Hepatocyte (in vitro differentiated cells): ENCODE results near the gene MAP4. TPM values are rescaled to one million over a fixed set of nuclear protein-coding genes. Genes with fewer than 3 reads are reported as not detected.

Experiments used
- DNase-seq: peaks from one replicate; pipeline ENCODE4 v3.0.0-alpha.2; 2016; ENCODE audit warnings: low spot score
- H2AFZ ChIP-seq: fragments of 200-600 bp; sonication (generic); 2 replicates; pipeline ENCODE4 v1.6.0; 2016; ENCODE audit warnings: antibody characterized with exemption, mild to moderate bottlenecking
- H3K27ac ChIP-seq: fragments of 200-600 bp; sonication (generic); 2 replicates; pipeline ENCODE4 v1.5.1; 2016; ENCODE audit warnings: mild to moderate bottlenecking
- H3K27me3 ChIP-seq: fragments of 200-600 bp; sonication (generic); 2 replicates; pipeline ENCODE4 v1.6.1; 2016
- H3K36me3 ChIP-seq: fragments of 200-600 bp; sonication (generic); replicated peaks from 2 replicates; pipeline ENCODE4 v1.5.1; 2016; ENCODE audit warnings: low read depth; ENCODE audit not compliant: insufficient read depth
- H3K4me1 ChIP-seq: fragments of 200-600 bp; sonication (generic); 2 replicates; pipeline ENCODE4 v1.5.1; 2016; ENCODE audit warnings: mild to moderate bottlenecking, moderate library complexity; ENCODE audit not compliant: insufficient read depth
- H3K4me2 ChIP-seq: fragments of 200-600 bp; sonication (generic); 2 replicates; pipeline ENCODE4 v1.6.0; 2016
- H3K4me3 ChIP-seq: fragments of 200-600 bp; sonication (generic); 2 replicates; pipeline ENCODE4 v1.5.1; 2016; ENCODE audit warnings: mild to moderate bottlenecking
- H3K79me2 ChIP-seq: fragments of 200-600 bp; sonication (generic); 2 replicates; pipeline ENCODE4 v1.6.0; 2017; ENCODE audit warnings: mild to moderate bottlenecking
- H3K9me2 ChIP-seq: fragments of 200-600 bp; sonication (generic); replicated peaks from 2 replicates; pipeline ENCODE4 v1.6.0; 2017; ENCODE audit warnings: mild to moderate bottlenecking; ENCODE audit not compliant: insufficient read depth
- H3K9me3 ChIP-seq: fragments of 200-600 bp; sonication (generic); 2 replicates; pipeline ENCODE4 v1.5.1; 2016; ENCODE audit warnings: low read depth, mild to moderate bottlenecking
- H4K20me1 ChIP-seq: fragments of 200-600 bp; sonication (generic); 2 replicates; pipeline ENCODE4 v1.6.0; 2016; ENCODE audit warnings: mild to moderate bottlenecking; ENCODE audit not compliant: insufficient read depth, poor library complexity, severe bottlenecking
- EZH2 ChIP-seq: fragments of 200-600 bp; sonication (generic); IDR thresholded peaks from 2 replicates; pipeline ENCODE4 v1.6.1; 2016; ENCODE audit warnings: antibody characterized with exemption, mild to moderate bottlenecking, borderline replicate concordance
- EZH2phosphoT487 ChIP-seq: fragments of 200-600 bp; sonication (generic); IDR thresholded peaks from one replicate; pipeline ENCODE4 v1.6.1; 2018; ENCODE audit warnings: antibody characterized with exemption, mild to moderate bottlenecking, low read depth, moderate library complexity; ENCODE audit not compliant: unreplicated experiment, severe bottlenecking
- WGBS: methylation state at CpG from one replicate; pipeline ENCODE4 v1.1.6; 2016; ENCODE audit warnings: low lambda C conversion rate; ENCODE audit errors: missing lambda C conversion rate; 5-methylcytosine and 5-hydroxymethylcytosine counted together
- polyA plus RNA-seq: library from polyadenylated mRNA; unstranded; fragments of >200 nt; fragmentation: Nextera tagmentation; extraction: Ambion mirVana; gene quantifications from 2 replicates; pipeline ENCODE4 v1.2.1, GENCODE V29; 2016
- total RNA-seq: library from RNA; depleted of rRNA; stranded (reverse); fragments of >200 nt; gene quantifications from 2 replicates; pipeline ENCODE4 v1.2.3, GENCODE V29; 2014
- TF ChIP-seq, protein P1 (sequence below): fragments of 200-600 bp; sonication (generic); IDR thresholded peaks from 2 replicates; pipeline ENCODE4 v1.5.1; 2016; ENCODE audit warnings: antibody characterized with exemption, mild to moderate bottlenecking; ENCODE audit not compliant: poor library complexity

The MAP4 gene
- total and polyA plus RNA-seq, 2 experiments from 2014 or later, result 85.5 to 91.3 TPM

- Histone ChIP-seq H3K79me2 (no peaks in the 10 kb centered on the region), H2AFZ (no peak overlapping the region), H3K27ac (no peak overlapping the region), H3K36me3 (no peaks in the 10 kb centered on the region), H3K4me2 (no peak overlapping the region), H3K9me2 (no peaks in the 10 kb centered on the region), H4K20me1 (peaks cover 3% of the 10 kb centered on the region), H3K4me3 (no peak overlapping the region), H3K9me3 (no peaks in the 10 kb centered on the region), H3K4me1 (no peaks in the 10 kb centered on the region), H3K27me3 (no peaks in the 10 kb centered on the region)
- TF ChIP-seq, protein P1, sequence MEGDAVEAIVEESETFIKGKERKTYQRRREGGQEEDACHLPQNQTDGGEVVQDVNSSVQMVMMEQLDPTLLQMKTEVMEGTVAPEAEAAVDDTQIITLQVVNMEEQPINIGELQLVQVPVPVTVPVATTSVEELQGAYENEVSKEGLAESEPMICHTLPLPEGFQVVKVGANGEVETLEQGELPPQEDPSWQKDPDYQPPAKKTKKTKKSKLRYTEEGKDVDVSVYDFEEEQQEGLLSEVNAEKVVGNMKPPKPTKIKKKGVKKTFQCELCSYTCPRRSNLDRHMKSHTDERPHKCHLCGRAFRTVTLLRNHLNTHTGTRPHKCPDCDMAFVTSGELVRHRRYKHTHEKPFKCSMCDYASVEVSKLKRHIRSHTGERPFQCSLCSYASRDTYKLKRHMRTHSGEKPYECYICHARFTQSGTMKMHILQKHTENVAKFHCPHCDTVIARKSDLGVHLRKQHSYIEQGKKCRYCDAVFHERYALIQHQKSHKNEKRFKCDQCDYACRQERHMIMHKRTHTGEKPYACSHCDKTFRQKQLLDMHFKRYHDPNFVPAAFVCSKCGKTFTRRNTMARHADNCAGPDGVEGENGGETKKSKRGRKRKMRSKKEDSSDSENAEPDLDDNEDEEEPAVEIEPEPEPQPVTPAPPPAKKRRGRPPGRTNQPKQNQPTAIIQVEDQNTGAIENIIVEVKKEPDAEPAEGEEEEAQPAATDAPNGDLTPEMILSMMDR, result no peak
- TF ChIP-seq EZH2, result no peak
- no peak for TF ChIP-seq EZH2phosphoT487
- no peak for DNase-seq
- WGBS, result 95% methylated on average over 22 of the region's 23 CpGs
These were observed 168.3 kb downstream of the MAP4 start for GRCh38 chr3:47847801-47848518.

GRCh38 chr3:47847260-47847659, 169.0 kb downstream of the MAP4 start:
- no peak overlapping the region for H3K4me2 ChIP-seq
- no peaks in the 10 kb centered on the region for H3K9me2 ChIP-seq
- TF ChIP-seq, protein P1, result no peak
- no peak for TF ChIP-seq EZH2phosphoT487
- TF ChIP-seq EZH2, result no peak
- no peak overlapping the region for H3K4me3 ChIP-seq
- no peaks in the 10 kb centered on the region for H3K4me1 ChIP-seq
- H3K27me3 ChIP-seq, result no peaks in the 10 kb centered on the region
- H3K79me2 ChIP-seq, result no peaks in the 10 kb centered on the region
- H3K9me3 ChIP-seq, result no peaks in the 10 kb centered on the region
- 96% methylated on average over 11 of the region's 11 CpGs for WGBS
- DNase-seq, result no peak
- no peaks in the 10 kb centered on the region for H3K36me3 ChIP-seq
- no peak overlapping the region for H3K27ac ChIP-seq
- H2AFZ ChIP-seq, result no peak overlapping the region
- peaks cover 3% of the 10 kb centered on the region for H4K20me1 ChIP-seq

GRCh38 chr3:47846880-47847248, 169.4 kb downstream of the MAP4 start:
- WGBS, result 98% methylated on average over 10 of the region's 10 CpGs
- no peak overlapping the region for H3K4me3 ChIP-seq
- H3K4me2 ChIP-seq, result no peak overlapping the region
- DNase-seq, result no peak
- no peaks in the 10 kb centered on the region for H3K36me3 ChIP-seq
- H3K27ac ChIP-seq, result no peak overlapping the region
- H4K20me1 ChIP-seq, result peaks cover 3% of the 10 kb centered on the region
- H3K27me3 ChIP-seq, result no peaks in the 10 kb centered on the region
- no peaks in the 10 kb centered on the region for H3K79me2 ChIP-seq
- no peaks in the 10 kb centered on the region for H3K4me1 ChIP-seq
- no peaks in the 10 kb centered on the region for H3K9me2 ChIP-seq
- TF ChIP-seq EZH2phosphoT487 (no peak), EZH2 (no peak)
- TF ChIP-seq, protein P1, result no peak
- H2AFZ ChIP-seq, result no peak overlapping the region
- H3K9me3 ChIP-seq, result no peaks in the 10 kb centered on the region
